Jurkat, Clone E6-1 (cell line): ENCODE results near the gene MAP3K12.
"Not testable (repeated sequence)": the region's sequence is repeated elsewhere in the genome, so short reads cannot be mapped to it uniquely, and the experiment has no call there.

ENCODE experiments used
- DNase-seq: peaks from one replicate; pipeline ENCODE4 v3.0.0-alpha.2; 2011; ENCODE audit warnings: low read depth, low spot score
- H3K4me3 ChIP-seq: 2 replicates; pipeline ENCODE4 v1.5.1; 2011; ENCODE audit warnings: mild to moderate bottlenecking, low read length, control low read depth, moderate library complexity

Gene MAP3K12

GRCh38 chr12:53453953-53454640 is 45.2 kb downstream of the MAP3K12 start:
- H3K4me3 ChIP-seq = peak overlapping the region; percentile 76; the same call in 1 of the 2 replicates
- no peak for DNase-seq

- DNase-seq = peak; percentile 80
- H3K4me3 ChIP-seq = peak overlapping the region; percentile 76
These were observed 46.8 kb downstream of the MAP3K12 start for GRCh38 chr12:53452159-53453077.

GRCh38 chr12:53451661-53452158 is 47.5 kb downstream of the MAP3K12 start, which contains the start of gene PCBP2:
PCBP2 (plus strand) TSS chr12:53452102; CDS start chr12:53454801, 2,699 bp downstream.
- DNase-seq = peak; percentile 99
- peak within 1 kb of the TSS; percentile 76 for H3K4me3 ChIP-seq

- no peak overlapping the region for H3K4me3 ChIP-seq
These were observed 48.3 kb downstream of the MAP3K12 start for GRCh38 chr12:53450936-53451335.

GRCh38 chr12:53444593-53445325 is 54.5 kb downstream of the MAP3K12 start:
- DNase-seq, H3K4me3 ChIP-seq: not testable (repeated sequence)

More at GRCh38 chr12:53450936-53451335, 48.3 kb downstream of the MAP3K12 start:
- DNase-seq = no peak

- no peak overlapping the region for H3K4me3 ChIP-seq
- no peak for DNase-seq
These were observed 55.3 kb downstream of the MAP3K12 start for GRCh38 chr12:53443955-53444354.

- DNase-seq = peak; percentile 100
- peak within 1 kb of the TSS; percentile 92 for H3K4me3 ChIP-seq
These were observed 58.0 kb downstream of the MAP3K12 start, which contains the start of gene PRR13 for GRCh38 chr12:53441040-53441833. PRR13 (plus strand) TSS chr12:53441734; CDS start chr12:53442715, 981 bp downstream.

- H3K4me3 ChIP-seq, DNase-seq: not testable (repeated sequence)
These were observed 59.7 kb downstream of the MAP3K12 start for GRCh38 chr12:53439582-53439981.

- H3K4me3 ChIP-seq, DNase-seq: not testable (repeated sequence)
These were observed 63.9 kb downstream of the MAP3K12 start for GRCh38 chr12:53435326-53435725.

GRCh38 chr12:53431187-53431586 is 68.1 kb downstream of the MAP3K12 start:
- DNase-seq = no peak
- H3K4me3 ChIP-seq = no peak overlapping the region

GRCh38 chr12:53430116-53430515 is 69.1 kb downstream of the MAP3K12 start:
- no peak for DNase-seq
- no peak overlapping the region for H3K4me3 ChIP-seq
